ENCODE measurements around the gene LIN7B.

LIN7B gene

DNA sequence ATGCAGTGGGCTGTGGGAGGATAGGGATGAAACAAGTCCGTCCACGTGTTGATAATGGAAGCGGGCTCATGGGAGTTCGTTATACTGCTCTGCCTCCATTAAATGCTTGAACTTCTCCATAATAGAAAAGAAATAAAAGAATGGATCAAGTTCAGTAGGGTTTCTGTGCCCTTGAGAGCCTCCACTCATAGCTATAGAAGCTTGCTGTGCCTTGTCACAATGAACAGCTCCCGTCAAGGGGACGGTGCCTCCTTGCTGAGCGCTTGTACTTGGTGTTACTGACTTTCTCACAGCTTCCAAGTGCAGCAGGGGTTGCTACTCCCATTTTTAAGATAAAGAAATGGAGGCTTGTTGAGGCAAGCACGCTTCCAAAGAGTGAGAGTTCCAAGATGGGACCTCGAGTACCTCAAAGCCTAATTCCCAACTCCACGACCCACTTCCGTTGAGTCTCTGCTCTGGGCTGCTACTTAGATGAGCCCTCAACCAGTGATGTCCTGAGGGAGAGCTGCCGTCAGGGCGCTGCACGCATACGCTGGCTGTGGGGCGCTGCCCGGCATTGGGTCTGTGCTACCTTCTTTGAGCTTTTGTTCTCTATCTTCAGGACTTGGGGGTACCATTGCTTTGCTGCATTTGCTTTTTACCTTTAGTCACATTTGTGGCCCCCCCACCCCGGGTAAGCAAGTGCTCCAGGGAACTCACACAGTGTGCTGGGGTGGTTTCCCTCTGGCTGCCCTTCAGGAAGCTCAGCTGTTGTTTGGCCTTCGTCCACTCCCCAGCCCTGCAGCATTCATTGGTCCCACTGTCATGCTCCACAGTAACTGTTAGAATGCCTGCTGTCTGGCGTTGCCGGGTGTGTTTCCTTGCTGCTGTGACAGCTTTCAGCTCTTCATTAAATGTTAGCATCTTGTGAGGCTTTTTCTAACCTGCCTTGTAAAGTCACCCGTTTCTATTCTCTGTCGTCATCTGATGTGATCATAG lies 19.4 kb upstream of the LIN7B start:
- DNase-seq: no peak

DNA sequence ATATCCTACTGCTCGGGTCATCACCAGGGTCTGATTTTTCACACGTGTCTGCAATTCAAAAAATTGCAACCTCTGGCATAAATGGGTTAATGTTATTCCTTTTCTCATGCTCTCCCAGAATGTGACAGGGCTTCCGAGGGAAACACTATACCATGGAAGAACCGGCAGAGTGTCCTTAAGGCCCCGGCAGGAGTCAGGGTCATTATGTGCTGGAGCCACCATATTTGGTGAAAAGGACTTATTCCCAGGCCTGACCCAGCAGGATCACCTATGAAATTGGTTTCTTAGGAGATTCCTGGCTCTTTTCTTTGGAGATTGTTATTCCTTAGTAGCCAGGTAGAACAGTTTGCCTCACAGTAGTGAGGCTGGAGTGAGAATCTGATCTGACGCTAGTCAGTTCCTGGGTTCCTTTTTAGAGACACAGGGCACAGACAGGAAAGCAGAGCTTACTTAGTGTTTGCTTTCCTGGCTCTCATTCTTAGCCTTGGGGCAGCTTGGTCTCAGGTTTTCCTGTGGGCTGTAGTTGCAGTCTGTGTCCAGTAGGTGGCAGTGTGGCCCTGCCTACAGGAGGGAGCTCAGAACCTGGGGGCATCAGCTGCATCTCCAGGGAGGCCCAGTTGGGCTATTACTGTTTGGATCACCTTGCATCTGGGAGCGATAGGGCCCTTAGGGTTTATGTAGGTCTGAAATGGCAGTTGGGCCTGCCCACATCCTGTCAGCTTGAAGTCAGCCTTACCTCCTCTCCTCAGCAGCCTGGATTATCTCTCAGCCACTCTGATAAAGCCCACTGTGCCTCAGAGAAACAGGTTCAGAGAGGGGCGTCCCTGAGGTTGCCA lies 16.5 kb upstream of the LIN7B start:
- DNase-seq: peak; percentile 61

DNA sequence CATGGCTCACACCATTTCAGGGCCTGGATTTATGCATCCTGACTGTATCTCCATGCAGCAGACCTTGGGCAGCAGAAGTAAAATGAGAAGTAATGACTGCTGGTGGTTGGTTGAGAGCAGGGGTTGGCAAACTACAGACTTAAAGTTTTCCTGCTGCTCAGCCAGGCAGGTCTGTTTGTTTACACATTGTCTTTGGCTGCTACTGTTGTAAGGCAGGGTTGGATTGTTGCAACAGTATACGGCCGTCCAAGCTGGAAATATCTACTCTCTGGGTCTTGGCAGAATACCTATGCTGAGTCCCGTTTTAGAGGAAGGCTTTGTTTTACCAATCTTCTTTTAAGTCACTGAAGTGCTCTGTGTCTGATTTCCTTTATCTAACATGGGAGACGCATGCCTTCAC lies 15.4 kb upstream of the LIN7B start:
- DNase-seq: no peak

DNA sequence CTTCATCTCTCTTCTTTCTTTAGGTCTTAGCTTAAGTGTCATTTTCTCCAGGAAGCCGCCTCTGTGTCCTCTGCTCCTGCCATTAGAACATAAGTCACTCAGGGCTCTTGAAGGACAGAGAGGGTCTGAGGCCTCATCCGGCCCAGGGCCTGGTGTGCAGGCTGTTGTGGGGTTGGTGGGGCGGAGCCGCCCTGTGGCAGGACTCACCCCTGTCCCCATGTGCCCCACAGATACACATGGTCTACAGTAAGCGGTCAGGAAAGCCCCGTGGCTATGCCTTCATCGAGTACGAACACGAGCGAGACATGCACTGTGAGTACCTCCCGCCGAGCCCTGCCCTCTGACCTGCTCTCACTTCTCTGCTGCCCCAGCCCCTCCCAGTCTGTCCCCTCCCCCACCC lies 13.0 kb upstream of the LIN7B start:
- DNase-seq: no peak

GRCh38 chr19:49102303-49102702 lies 11.9 kb upstream of the LIN7B start:
- DNase-seq: no peak

DNA sequence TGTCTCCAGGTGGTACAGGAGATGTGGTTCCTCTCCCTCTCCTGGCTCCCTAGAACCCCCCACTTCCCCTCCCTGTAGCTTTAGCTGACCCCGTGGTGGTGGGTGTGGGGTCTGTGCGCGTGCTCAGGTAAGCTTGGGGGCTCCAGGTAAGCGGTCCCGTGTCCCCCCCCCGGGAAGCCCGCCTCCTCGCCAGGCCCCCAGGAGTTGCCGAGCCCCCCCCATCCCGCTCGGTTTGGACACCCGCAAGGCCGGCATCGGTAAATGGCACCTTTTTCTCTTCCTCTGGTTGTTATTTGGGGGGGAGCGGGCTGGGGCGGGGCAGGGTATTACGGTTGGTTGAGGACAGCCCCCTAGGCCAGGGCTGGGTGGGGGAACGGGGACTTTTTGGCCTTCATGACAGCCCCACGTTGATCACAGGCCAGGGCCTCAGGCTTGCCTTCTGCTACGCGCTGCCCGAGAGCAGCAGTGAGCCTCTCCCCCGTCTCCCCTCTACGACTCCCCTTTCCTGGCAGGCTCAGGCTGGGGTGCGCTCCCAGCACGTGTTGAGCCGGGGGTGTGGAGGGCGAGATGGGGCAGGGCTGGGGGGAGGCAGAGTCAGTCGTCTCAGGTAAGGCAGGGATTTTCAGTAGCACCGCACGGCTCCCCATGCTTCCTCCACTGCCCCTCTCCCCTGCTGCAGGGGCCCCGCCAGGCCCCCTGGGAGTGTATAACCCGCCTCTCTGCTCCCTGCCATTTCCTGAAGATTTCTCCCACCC lies 10.7 kb upstream of the LIN7B start:
- no peak for DNase-seq

DNA sequence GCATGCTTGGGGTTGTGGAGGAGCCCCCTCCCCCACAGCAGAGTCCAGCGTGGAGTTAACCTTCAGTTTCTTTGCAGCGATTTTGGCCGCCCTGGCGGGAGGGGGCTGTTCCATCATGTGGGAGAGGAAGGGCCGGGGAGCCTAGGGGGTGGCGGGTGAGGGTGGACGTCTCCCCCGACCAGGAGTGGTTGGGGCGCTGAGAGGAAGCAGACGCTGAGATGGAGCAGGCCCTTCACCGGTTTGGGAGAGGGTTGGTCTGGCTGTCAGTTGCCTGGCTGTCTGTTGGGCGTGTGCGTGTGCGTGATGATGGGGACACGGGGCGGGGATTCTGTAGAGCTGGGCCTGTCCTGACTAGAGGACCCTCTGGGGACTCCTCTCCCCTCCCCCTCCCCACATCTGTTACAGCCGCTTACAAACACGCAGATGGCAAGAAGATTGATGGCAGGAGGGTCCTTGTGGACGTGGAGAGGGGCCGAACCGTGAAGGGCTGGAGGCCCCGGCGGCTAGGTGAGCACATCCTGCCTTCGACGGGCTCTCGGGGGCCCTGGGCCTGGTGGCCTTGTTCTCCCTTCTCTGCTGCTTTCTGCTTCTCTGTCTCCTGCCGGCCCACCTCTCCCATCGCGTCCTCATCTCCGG lies 9.8 kb upstream of the LIN7B start:
- DNase-seq: no peak

DNA sequence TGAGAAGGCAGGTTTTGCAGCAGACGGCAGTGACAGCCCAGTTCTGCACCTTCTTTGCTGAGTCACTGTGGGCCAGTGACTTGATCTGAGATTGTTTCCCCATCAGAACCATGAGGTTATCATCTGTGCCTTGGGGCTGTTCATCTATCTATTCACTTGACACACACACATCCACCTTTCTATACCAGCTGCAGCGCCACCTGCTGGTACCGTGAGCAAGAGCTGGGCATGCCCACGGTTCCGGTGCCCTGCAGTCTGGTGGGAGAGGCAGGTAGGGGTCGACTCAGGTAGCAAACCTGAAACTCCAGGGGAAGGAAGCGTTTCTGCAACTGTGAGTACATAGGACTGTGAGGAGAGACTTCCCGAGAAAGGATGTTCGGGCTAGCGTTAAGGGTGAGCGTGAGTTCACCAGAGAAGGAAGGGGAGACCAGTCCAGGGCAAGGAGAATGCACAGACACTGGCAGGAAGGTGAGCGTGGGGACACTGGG lies 7.5 kb upstream of the LIN7B start:
- DNase-seq: peak; percentile 34

DNA sequence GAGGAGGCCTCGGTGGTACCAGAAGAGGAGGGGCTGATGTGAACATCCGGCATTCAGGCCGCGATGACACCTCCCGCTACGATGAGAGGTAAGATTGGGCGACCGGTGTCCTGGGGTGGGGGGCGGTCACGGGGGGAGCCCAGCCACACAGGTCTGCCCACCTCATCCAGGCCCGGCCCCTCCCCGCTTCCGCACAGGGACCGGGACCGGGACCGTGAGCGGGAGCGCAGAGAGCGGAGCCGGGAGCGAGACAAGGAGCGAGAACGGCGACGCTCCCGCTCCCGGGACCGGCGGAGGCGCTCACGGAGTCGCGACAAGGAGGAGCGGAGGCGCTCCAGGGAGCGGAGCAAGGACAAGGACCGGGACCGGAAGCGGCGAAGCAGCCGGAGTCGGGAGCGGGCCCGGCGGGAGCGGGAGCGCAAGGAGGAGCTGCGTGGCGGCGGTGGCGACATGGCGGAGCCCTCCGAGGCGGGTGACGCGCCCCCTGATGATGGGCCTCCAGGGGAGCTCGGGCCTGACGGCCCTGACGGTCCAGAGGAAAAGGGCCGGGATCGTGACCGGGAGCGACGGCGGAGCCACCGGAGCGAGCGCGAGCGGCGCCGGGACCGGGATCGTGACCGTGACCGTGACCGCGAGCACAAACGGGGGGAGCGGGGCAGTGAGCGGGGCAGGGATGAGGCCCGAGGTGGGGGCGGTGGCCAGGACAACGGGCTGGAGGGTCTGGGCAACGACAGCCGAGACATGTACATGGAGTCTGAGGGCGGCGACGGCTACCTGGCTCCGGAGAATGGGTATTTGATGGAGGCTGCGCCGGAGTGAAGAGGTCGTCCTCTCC lies 6.3 kb upstream of the LIN7B start:
- DNase-seq: no peak

DNA sequence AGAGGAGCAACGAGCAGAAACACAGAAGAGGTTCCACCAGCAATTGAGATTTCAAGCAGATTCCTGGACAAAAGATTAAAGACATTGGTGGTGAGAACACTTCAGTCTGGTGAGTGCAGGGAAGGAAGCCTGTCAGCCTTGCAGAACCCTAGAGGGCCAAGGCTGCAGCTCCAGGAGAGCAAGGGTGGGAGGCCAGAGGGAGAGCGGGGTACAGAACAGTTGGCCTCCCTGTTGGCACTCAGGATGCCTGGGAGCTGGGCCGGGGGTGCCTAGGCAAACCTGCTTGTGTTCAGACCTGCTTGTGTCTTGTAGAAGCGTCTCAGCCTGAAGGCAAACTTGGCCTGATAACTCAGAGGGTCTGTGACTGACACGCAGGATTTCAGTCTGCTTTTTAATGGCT lies 5.1 kb upstream of the LIN7B start:
- DNase-seq: no peak

DNA sequence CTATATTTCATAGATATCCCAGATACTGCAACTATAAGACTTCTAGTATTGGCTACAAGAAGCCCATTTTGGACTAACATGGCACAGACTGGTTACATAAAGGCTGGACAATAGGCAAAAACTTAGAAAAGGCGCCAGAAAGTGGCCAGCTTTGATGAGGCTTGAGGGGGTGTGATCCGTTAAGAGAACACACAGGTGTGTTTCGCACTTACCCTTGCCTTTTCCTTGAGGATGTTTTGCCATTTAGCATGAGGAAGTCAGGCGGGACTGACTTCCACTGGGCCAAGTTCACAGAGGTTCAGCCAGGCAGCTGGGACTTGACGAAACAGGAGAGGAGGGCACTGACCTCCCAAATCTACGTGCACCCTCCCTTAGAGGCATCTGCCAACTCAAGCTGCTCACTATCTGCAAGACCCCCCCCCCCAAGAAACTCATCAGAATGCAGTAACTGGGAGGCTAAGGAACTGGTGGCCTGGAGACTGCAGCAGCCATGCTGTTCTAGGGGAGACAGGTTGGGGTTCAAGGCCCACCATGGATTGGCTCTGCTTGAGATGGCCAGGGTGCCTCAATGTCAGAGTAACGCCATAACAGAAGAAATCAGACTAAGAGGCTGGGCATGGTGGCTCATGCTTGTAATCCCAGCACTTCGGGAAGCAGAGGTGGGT lies 4.5 kb upstream of the LIN7B start:
- no peak for DNase-seq

DNA sequence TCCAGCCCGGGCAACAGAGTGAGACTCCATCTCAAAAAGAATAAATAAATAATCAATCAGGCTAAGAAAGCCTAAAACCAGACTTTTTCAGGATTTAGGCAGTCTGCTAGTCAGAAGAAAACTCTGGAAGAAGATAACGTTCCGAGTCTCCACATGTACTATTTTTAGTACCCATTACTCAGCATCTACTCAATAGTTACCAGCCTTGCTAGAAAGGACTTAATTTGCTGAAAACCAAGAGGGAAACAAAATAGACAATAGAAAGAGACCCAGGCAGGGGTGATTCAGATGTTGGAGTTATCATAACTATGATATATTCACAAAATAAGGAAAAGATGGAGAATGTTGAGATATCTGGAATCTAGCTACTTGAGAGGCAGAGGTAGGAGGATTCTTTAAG lies 3.6 kb upstream of the LIN7B start:
- DNase-seq: no peak

DNA sequence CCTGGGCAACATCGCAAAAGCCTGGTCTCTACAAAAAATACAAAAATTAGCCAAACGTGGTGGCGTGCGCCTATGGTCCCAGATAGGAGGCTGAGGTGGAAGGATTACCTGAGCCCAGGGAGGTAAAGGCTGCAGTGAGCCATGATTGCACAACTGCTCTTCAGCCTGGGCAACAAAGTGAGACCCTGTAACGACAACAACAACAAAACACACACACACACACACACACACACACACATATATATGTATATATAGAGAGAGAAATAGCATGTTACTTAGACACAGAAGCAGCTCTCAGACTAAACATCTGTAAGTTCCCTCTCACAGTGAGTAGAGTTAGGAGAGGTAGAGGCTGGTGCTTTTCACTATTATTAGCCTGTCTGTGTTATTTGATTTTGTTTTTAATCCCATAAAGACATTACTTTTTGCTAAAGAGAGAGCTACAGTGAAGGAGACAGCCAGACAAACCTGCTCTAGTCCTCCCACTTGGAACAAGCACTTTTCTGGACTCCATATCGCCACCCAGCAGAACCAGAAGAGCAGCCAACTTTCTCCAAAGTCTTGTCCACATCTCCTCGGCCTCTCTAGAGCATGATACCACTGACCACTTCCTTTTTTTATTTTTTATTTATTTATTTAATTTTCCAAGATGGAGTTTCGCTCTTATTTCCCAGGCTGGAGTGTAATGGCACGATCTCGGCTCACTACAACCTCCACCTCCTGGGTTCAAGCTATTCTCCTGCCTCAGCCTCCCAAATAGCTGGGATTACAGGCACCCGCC lies 2.8 kb upstream of the LIN7B start:
- no peak for DNase-seq

DNA sequence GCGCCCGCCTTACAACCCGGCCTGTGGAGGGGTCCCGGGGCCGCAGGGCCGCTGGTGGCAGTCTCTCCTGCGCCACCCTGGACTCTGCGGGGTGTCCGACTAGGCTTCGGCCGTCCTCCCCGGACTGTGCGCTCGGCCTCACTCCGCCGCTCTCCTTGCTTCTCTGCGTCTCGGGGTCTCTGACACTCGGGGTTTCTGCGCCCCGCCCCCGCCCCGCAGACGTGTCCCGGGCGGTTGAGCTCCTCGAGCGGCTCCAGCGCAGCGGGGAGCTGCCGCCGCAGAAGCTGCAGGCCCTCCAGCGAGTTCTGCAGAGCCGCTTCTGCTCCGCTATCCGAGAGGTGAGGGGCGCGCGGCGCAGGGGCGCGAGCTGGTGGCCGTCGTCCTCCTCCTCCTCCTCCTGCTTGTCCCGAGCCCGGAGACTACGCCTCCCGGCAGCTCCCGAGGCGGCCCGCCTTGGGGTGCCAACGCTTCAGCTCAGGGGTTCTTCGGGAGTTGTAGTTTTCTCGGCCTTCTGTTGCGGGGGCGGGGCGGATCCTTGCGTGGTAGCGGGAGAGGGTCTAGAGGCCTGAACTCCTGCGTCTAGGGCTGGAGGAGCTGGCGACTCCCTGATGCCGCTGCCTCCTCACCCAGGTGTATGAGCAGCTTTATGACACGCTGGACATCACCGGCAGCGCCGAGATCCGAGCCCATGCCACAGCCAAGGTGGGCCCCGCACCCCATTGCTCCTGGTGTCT lies 627 bp downstream of the LIN7B start:
- DNase-seq: no peak

GRCh38 chr19:49116544-49116943 lies 2.4 kb downstream of the LIN7B start:
- DNase-seq: no peak

GRCh38 chr19:49117677-49118564 lies 3.8 kb downstream of the LIN7B start:
- no peak for DNase-seq

DNA sequence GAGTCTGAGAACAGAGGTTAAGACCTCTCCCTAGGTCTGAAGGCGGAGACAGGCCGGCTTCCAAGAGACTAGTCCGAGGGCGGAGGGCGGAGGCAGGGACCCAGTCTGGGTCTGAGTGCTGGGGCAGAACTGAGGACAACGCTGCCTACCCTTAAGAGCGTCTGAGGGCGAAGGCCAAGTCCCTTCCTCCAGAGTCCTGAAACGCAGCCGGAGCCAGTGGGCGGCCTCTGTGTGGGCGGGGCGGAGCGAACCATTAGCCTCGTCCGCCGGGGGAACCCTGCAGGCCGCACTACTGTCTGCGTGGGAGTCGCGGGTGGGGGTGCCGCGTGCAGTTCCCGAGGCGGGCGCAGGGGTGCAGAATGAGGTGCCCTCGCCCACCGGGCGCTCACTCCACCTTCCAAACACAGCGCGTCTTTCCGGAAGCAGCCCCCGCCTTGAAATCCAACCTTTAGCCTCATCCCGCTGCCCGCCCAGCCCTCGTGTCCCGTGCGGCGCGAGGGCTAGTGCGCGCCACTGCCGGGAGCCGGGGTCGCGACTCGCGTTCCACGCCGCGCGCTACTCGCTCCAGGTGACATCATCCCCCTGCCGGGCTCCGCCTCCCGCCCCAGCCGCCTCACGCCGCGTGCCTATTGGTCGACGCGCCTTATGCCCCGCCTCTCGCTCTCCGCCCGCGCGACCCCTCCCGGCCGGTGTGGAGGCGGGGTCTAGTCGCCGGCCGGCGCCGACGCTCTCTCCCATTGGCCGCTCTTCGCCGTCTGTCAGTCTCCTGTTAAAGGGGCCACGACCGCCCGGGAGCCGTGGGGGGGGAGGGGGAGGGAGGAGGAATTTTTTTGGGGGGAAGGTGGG lies 4.6 kb downstream of the LIN7B start, which contains the start of gene C19orf73:
C19orf73 (minus strand) TSS at position 579 of the 846 bp plus-strand sequence; CDS start at position 458, 121 bp downstream.
- DNase-seq: peak; percentile 94
